GM18951 (cell line): Measurements from ENCODE around the gene UGT2B11.
"Not testable (repeated sequence)": the region's sequence is repeated elsewhere in the genome, so short reads cannot be mapped to it uniquely, and the experiment has no call there.

ENCODE experiments used
- POLR2A ChIP-seq: IDR thresholded peaks from 4 replicates; pipeline ENCODE4 v1.6.1; 2011; ENCODE audit warnings: mild to moderate bottlenecking; ENCODE audit not compliant: insufficient read length, insufficient read depth; ENCODE audit errors: extremely low read depth
- in situ Hi-C: fragments of 300-500 bp; cut with MboI; formaldehyde crosslinking; loops from one replicate; pipeline ENCODE4 v1.12.0; 2022; ENCODE audit warnings: low sequenced_read_pairs, mixed read lengths, inconsistent platforms; ENCODE audit not compliant: unreplicated experiment

UGT2B11 gene

DNA sequence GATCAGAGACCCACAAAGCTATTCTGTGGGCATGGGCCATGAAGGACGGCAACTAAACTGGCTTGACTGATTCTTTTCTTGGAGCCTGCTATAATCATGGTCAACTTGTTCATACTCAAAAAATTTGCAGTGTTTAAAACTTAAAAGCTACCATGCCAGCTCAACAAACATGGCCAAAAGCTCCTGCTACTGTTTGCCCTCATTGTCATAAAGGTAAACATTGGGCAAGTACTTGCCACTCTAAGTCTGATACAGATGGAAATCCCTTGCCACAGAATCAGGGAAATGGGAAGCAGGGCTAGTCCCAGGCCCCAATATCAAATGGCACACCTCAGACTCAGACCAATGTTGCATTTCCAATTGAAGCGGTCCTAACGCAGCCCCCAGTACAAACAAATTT, 20.4 kb downstream of the UGT2B11 start:
- no peak for TF ChIP-seq POLR2A
- in situ Hi-C loops: no loop called here

DNA sequence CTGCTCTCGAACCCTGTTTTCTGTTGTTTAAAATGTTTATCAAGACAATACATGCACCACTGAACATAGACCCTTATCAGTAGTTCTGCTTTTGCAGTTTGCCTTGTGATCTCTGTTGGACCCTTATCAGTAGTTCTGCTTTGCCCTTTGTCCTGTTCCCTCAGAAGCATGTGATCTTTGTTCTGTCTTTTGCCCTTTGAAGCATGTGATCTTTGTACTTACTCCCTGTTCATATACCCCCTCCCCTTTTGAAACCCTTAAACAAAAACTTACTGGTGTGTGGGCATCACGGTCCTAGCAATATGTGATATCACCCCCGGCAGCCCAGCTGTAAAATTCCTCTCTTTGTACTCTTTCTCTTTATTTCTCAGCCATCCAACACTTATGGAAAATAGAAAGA, 22.6 kb downstream of the UGT2B11 start:
- in situ Hi-C loops: not testable (repeated sequence)

DNA sequence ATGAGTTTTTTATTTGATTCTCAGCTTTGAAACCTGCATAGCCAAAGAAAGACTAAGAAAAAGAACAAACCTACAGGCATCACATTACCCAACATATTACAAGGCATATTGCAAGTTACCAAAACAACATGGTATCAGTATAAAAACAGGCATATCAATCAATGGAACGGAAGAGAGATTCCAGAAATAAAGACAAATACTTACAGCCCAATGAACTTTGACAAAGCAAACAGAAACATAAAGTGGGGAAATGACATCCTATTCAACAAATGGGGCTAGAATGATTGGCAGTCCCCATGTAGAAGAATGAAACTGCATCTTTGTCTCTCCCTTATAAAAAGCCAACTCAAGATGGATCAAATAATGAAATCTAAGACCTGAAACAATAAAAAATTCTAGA, 23.9 kb downstream of the UGT2B11 start:
- in situ Hi-C loops: not testable (repeated sequence)

DNA sequence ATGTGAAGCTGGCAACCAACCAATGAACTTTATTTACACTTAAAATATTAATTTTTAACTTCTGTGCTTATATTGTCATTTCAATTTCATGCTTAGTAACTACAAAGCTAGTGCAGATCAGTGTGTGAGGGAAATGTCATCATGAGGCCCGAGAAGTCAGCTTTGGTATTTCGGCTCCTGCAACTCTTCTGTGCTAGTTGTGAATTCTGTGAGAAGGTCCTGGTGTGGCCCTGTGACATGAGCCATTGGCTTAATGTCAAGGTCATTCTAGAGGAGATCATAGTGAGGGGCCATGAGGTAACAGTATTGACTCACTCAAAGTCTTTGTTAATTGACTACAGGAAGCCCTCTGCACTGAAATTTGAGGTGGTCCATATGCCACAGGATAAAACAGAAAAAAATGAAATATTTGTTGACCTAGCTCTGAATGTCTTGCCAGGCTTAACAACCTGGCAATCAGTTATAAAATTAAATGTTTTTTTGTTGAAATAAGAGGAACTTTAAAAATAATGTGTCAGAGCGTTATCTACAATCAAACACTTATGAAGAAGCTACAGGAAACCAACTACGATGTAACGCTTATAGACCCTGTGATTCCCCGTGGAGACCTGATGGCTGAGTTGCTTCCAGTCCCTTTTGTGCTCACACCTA, 32.9 kb downstream of the UGT2B11 start:
- in situ Hi-C loops: not testable (repeated sequence)

DNA sequence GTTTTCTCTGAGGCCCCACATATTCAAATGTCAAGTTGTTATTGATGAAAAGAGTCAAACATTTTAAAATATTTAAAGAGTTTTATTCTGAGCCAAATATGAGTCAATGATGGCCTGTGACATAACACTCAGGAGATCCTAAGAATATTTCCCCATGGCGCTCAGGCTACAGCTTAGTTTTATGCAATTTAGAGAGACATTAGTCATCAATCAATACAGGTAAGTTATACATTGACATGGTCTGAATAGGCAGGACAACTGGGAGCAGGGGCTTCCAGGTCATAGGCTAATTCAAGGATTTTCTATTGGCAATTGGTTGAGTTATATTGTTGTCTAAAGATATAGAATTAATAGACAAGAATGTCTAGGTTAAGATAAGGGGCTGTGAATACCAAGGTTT, 34.7 kb downstream of the UGT2B11 start:
- in situ Hi-C loops: not testable (repeated sequence)

DNA sequence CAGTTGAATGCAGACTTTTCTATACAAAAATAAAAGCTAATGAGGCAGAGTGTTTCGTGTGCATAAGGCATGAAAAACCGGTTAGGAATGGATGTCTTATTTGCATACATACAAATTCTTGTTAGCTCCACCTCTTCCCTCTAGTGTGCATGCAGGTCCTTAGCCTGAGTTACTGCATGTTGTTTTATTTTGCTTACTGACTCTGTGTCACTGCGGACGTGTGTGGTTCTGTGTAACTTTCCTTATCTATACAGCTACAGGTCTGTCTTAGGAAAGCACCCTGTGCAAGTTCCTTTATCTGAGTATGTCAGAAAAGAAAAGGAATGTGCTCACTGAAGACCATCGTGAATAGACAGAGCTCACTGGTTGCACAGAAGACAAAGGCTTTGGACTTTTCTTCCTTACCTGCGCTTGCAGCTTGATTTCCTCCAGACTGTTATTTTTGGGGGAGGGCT, 35.8 kb downstream of the UGT2B11 start:
- in situ Hi-C loops: not testable (repeated sequence)

DNA sequence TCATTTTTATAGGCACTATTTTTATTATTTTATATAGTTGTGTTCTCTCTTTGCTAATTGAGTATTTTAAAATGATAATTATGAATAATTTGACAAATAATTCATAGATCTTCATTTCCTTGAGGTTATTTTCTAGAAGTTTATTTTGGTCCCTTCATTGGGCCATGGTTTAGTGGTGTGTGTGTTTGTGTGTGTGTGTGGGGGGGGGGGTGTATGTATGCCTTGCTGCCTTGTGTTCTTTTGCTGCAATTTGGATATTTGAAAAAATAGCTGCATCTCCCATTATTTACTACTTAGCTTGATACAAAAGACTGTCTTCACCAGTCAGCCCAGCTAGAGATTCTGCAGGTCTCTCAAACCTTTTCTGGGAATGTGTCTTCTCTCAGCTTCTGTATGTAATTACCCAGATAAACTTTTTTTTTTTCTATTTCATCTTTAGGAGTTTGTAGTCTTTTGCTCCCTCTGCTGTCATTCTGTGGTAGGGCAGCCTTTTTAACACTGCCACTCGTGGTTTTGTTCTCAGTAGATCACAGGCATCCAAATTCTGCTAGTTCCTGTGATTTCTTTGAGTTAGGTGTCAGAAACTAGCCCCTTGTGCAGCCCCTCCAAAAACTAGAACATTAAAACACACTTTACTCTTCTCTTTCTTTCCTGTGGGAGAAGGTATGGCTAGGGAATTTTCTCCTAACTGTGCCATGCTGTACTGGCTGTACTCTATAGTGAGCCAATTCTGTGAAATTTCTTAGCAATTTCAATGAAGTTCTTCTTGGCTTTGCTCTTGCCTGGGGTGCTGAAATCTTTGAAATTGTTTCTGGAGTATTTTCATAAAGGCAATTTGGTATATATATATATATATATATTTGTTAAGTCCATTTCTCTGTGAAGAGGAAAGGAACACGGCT, 44.1 kb downstream of the UGT2B11 start:
- in situ Hi-C loops: loop anchor here (25.0 kb wide), 1 partner anchor 683 kb away; no protein-coding TSS in a partner anchor

DNA sequence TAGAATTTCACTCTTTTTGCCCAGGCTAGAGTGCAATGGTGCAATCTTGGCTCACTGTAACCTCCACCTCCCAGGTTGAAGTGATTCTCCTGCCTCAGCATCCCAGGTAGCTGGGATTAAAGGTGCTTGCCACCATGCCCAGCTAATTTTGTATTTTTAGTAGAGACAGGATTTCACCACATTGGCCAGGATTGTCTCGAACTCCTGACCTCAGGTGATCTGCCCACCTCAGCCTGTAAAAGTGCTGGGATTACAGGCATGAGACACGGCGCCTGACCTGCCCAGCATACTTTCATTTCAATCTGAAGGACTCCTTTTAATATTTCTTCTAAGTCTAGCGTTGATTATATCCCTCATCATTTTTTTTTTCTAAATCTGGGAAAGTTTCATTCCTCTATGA, 45.4 kb downstream of the UGT2B11 start:
- in situ Hi-C loops: loop anchor here (25.0 kb wide), 1 partner anchor 682 kb away; no protein-coding TSS in a partner anchor

DNA sequence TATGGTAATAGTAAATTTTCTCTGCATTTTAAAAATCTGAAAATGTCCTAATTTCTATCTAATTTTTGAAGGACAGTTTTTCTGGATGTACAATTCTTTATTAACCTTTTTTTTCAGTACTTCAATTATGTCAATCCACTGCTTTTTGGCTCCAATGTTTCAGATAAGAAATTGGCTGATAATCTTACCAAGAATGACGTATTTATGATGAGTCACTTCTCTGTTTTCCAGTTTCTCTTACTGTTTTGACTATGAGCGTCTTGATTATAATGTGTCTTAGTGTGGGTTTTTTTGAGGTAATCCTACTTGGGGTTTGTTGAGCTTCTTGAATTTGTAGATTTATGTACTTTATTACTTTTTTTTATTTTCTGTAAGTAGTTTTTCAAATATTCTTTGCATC, 47.2 kb downstream of the UGT2B11 start:
- no peak for TF ChIP-seq POLR2A
- in situ Hi-C loops: loop anchor here (25.0 kb wide), 1 partner anchor 680 kb away; no protein-coding TSS in a partner anchor

DNA sequence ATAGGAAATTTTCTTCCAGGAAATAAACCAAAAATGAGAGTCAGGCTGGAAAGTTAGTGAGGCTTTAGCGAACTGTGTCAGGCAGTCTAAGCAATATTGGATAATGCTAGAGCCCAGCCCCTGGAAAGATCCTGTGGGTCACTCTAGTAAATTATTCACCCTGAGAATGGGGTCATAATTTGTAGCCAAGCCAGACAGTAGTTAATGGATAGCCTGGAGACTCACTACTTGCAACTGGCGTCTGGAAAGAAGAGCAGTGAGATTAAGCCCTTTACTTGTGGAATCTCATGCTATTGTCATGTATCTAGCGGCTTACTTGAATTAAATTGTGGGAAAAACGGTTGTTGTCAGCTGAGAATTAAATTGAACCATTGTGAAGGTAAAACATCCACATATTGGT, 48.2 kb downstream of the UGT2B11 start:
- in situ Hi-C loops: loop anchor here (25.0 kb wide), 1 partner anchor 679 kb away; no protein-coding TSS in a partner anchor

DNA sequence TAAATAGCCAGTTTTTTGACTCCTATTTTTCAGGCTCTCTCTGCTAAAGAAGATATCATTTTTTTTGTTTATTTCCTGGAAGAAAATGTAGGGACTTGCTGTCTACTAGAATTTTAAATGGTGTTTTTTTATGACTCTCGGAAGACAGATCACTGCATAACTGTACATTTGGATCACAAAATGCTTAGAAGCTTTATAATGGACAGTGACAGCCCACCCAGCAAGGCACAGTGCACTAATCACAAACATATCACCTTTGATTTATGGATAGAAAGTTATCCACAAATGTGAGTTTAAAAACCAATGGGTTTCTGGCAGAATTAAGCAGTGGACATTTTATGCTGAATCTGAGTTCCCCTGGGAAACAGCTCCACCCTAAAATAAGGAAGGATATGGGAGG, 48.8 kb downstream of the UGT2B11 start:
- in situ Hi-C loops: loop anchor here (25.0 kb wide), 1 partner anchor 678 kb away; no protein-coding TSS in a partner anchor

DNA sequence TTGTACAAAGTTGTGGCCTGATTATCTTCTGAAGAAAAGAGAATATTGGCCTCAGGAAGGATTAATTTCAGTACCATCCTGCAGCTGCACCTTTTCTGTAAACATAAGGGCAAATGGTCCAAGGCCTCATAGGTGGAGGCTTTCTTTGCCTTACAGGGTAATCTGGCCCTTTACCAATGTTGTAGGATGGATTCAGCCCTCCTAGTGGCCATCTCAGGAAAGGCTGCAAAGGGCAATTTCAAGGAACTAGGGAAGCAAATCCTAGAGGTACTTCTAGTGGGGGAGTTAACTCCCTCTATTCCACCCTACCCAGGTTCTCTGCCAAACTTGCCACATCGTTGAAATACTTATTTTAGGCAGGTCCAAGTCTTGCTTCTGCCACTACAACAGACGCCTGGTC, 57.6 kb downstream of the UGT2B11 start:
- in situ Hi-C loops: loop anchor here (25.0 kb wide), 1 partner anchor 670 kb away; no protein-coding TSS in a partner anchor
- TF ChIP-seq POLR2A: no peak

DNA sequence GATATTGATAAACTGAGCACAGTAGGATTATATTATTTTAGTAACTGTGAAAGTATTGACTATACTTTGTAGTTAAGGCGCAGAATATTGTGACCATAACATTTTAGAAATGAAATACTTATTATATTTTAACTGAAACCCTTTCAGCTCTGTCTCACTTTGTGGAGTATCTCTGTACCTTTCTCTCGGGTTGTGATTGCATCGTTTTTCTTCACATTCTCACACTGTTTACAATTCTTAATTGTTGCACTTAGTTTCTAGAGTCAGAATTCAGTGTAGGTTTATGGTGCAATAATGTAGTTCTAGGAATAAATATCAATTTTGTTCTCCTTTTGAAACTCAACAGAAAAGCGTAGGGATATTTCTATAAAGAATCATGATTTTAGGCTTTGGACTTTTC, 60.5 kb downstream of the UGT2B11 start:
- in situ Hi-C loops: loop anchor here (25.0 kb wide), 1 partner anchor 667 kb away; no protein-coding TSS in a partner anchor
- TF ChIP-seq POLR2A: no peak
